Ascending aorta (tissue), 2 donors: ENCODE measurements around the gene SF3B2. TPM values are rescaled to one million over a fixed set of nuclear protein-coding genes. Genes with fewer than 3 reads are reported as not detected.
A peak's percentile ranks its signal among the peaks of the same experiment; 100 is the strongest.

Experiments used
- DNase-seq, 2 donors: peaks; one replicate each; pipeline ENCODE4 v3.0.0-alpha.2; 2019; ENCODE audit warnings: low spot score in 2 of 2
- H3K27ac ChIP-seq, 2 donors: fragments of 200-600 bp; sonication (generic); one replicate each; pipeline ENCODE4 v1.5.1; 2016 to 2017; ENCODE audit warnings: mild to moderate bottlenecking in 1 of 2
- H3K27me3 ChIP-seq: fragments of 200-600 bp; sonication (generic); one replicate; pipeline ENCODE4 v1.5.1; 2017
- H3K36me3 ChIP-seq, 2 donors: fragments of 200-600 bp; sonication (generic); one replicate each; pipeline ENCODE4 v1.5.1; 2016
- H3K4me1 ChIP-seq, 2 donors: fragments of 200-600 bp; sonication (generic); one replicate each; pipeline ENCODE4 v1.5.1; 2016 to 2017; ENCODE audit warnings: mild to moderate bottlenecking in 1 of 2
- H3K4me3 ChIP-seq, 2 donors: fragments of 200-600 bp; sonication (generic); one replicate each; pipeline ENCODE4 v1.5.1; 2016 to 2017; ENCODE audit warnings: mild to moderate bottlenecking in 1 of 2
- H3K9me3 ChIP-seq, 2 donors: fragments of 200-600 bp; sonication (generic); one replicate each; pipeline ENCODE4 v1.5.1; 2016
- CTCF ChIP-seq, 3 experiments: fragments of 200-600 bp in 2 of 3; fragments of 450-650 bp in 1 of 3; sonication (generic) in 2 of 3; IDR thresholded peaks; one replicate each; pipeline ENCODE4 v1.5.1; 2016 to 2019; ENCODE audit warnings: antibody characterized with exemption in 3 of 3, mild to moderate bottlenecking in 1 of 3, moderate library complexity in 1 of 3
- intact Hi-C: fragments of 100-400 bp; cut with DNase I; formaldehyde crosslinking; loops from one replicate; pipeline ENCODE4 v1.15.1; 2023
- total RNA-seq: library from RNA; depleted of rRNA; stranded (reverse); fragments of >200 nt; gene quantifications from one replicate; pipeline ENCODE4 v1.1.0, GENCODE V29; 2016

Gene SF3B2
- total RNA-seq, 1 donor from 2014 or later: 128 TPM

- DNase-seq: no peak
- H3K27me3 ChIP-seq: no peaks in the 10 kb centered on the region
- no peak within 1 kb of the TSS for H3K27ac ChIP-seq
- no peak for TF ChIP-seq CTCF (IDR thresholded peaks at IDR 0.05)
- peaks cover 6 to 19% of the 10 kb centered on the region in 2 donors for H3K4me1 ChIP-seq
- H3K9me3 ChIP-seq: no peaks in the 10 kb centered on the region
- H3K4me3 ChIP-seq: peak within 1 kb of the TSS in 1 of 2 donors; percentile 37
- no peaks in the 10 kb centered on the region for H3K36me3 ChIP-seq
- intact Hi-C loops: no loop called here
Measured at GRCh38 chr11:66048547-66049323, 3.4 kb upstream of the SF3B2 start, which contains the start of gene GAL3ST3. GAL3ST3 (minus strand) TSS chr11:66049161; CDS start chr11:66045415, 3,746 bp downstream.

- peaks cover 6 to 19% of the 10 kb centered on the region in 2 donors for H3K4me1 ChIP-seq
- H3K9me3 ChIP-seq: no peaks in the 10 kb centered on the region
- DNase-seq: no peak
- H3K27me3 ChIP-seq: no peaks in the 10 kb centered on the region
- peaks cover 13 to 15% of the 10 kb centered on the region in 2 donors for H3K36me3 ChIP-seq
- no peak overlapping the region for H3K4me3 ChIP-seq
- no peak for TF ChIP-seq CTCF (IDR thresholded peaks at IDR 0.05)
- intact Hi-C loops: no loop called here
- H3K27ac ChIP-seq: no peak overlapping the region
Measured at GRCh38 chr11:66050581-66051231, 1.5 kb upstream of the SF3B2 start.

GRCh38 chr11:66051371-66051765, 796 bp upstream of the SF3B2 start:
- no peak for TF ChIP-seq CTCF (IDR thresholded peaks at IDR 0.05)
- peaks cover 6 to 19% of the 10 kb centered on the region in 2 donors for H3K4me1 ChIP-seq
- H3K4me3 ChIP-seq: peak overlapping the region; percentile 94
- H3K36me3 ChIP-seq: peaks cover 16 to 21% of the 10 kb centered on the region in 2 donors
- no peak for DNase-seq
- no peaks in the 10 kb centered on the region for H3K27me3 ChIP-seq
- H3K9me3 ChIP-seq: no peaks in the 10 kb centered on the region
- intact Hi-C loops: no loop called here
- H3K27ac ChIP-seq: peak overlapping the region; percentile 83 to 84

- intact Hi-C loops: loop anchor here (1.0 kb wide), 1 partner anchor 50 kb away; the partner anchor contains the start of genes BANF1 and EIF1AD
- Histone ChIP-seq H3K4me1 (peaks cover 6 to 19% of the 10 kb centered on the region in 2 donors), H3K4me3 (peak overlapping the region; percentile 94), H3K27me3 (no peaks in the 10 kb centered on the region), H3K9me3 (no peaks in the 10 kb centered on the region), H3K27ac (peak overlapping the region; percentile 83 to 84), H3K36me3 (peaks cover 29 to 34% of the 10 kb centered on the region in 2 donors)
- TF ChIP-seq CTCF (IDR thresholded peaks at IDR 0.05): no peak
- no peak for DNase-seq
Measured at GRCh38 chr11:66052664-66052982, 459 bp downstream of the SF3B2 start.

- no peak for DNase-seq
- H3K36me3 ChIP-seq: peaks cover 53 to 58% of the 10 kb centered on the region in 2 donors
- H3K27ac ChIP-seq: no peak overlapping the region
- peaks cover 6 to 15% of the 10 kb centered on the region in 2 donors for H3K4me1 ChIP-seq
- intact Hi-C loops: no loop called here
- no peaks in the 10 kb centered on the region for H3K27me3 ChIP-seq
- no peak for TF ChIP-seq CTCF (IDR thresholded peaks at IDR 0.05)
- H3K4me3 ChIP-seq: no peak overlapping the region
- no peaks in the 10 kb centered on the region for H3K9me3 ChIP-seq
Measured at GRCh38 chr11:66055021-66055420, 2.9 kb downstream of the SF3B2 start.
